ENCODE measurements around the gene NEUROD4.
A peak's percentile ranks its signal among the peaks of the same experiment; 100 is the strongest.

The NEUROD4 gene

GRCh38 chr12:55063291-55063690 is 43.5 kb downstream of the NEUROD4 start:
- DNase-seq = no peak

GRCh38 chr12:55065535-55065934 is 45.8 kb downstream of the NEUROD4 start:
- no peak for DNase-seq

DNA sequence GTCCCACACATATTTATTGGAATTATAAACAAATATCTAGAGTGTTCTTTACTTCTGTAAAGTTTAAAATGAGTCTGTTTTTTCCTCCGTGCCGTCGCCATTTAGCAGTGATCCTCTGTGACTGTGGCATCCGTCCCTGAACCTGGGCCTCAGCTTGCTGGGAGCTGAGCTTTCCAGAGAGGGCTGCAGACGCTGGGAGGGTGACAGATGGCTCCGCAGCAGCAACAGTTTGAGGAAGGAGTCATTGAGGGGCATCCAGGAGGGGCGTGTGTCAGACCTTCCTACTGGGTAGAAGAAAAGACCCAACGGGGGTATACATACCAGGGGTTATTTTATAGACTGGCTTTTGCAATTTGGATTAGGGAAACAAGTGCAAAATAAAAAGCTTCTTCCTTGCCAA is 47.9 kb downstream of the NEUROD4 start:
- DNase-seq = no peak

DNA sequence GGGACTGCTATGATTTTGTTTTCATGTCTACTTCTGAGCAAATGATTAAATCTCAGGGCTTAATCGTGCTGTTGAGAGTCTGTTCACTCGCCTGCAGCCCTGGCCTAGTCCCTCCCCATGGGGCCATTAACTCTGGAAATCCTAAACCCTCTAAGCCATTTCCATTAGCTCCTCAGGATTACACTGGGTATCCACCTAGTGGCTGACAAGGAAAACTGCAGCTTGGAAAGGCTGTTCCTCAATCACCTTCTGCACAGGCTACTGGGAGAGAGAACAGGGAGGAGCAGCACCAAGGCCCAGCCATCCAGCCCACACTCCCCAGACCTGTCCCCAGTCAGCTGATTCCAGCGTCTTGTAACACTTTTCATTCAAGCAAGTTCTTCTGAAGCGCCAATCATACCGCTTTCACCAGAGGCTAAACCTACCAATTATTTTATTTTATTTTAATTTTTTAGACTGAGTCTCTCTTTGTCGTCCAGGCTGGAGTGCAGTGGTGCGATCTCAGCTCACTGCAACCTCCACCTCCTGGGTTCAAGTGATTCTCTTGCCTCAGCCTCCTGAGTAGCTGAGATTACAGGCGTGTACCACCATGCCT is 48.7 kb downstream of the NEUROD4 start:
- peak; percentile 65 for DNase-seq

GRCh38 chr12:55072083-55072482 is 52.3 kb downstream of the NEUROD4 start:
- DNase-seq = no peak

GRCh38 chr12:55073043-55074022 is 53.6 kb downstream of the NEUROD4 start:
- peak; percentile 58 for DNase-seq

DNA sequence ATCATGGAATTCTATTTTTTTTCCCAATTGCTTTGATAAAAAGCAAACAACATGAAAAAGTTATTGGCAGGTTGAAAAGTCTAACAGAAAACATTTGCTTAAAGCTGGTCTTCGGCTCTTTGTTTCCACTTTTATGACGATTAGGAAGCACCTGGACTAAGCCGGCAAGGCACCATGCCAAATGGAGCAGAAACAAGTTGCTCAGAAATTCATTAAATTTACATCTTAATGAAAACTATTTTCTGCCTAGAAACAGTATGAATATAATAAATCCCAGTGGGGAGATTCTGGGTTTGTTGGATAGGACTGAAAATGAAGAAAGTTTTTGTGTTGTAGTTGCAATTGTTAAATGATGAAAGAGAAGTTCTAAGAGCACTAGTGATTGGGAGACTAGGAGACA is 55.0 kb downstream of the NEUROD4 start:
- no peak for DNase-seq
